GM21447 (cell line): ENCODE results near the gene KIAA1671.

ENCODE experiments used
- ATAC-seq: cut with Tn5 transposase; IDR thresholded peaks from one replicate; pipeline ENCODE4 v1.9.1; 2021; ENCODE audit not compliant: unreplicated experiment

KIAA1671 gene

DNA sequence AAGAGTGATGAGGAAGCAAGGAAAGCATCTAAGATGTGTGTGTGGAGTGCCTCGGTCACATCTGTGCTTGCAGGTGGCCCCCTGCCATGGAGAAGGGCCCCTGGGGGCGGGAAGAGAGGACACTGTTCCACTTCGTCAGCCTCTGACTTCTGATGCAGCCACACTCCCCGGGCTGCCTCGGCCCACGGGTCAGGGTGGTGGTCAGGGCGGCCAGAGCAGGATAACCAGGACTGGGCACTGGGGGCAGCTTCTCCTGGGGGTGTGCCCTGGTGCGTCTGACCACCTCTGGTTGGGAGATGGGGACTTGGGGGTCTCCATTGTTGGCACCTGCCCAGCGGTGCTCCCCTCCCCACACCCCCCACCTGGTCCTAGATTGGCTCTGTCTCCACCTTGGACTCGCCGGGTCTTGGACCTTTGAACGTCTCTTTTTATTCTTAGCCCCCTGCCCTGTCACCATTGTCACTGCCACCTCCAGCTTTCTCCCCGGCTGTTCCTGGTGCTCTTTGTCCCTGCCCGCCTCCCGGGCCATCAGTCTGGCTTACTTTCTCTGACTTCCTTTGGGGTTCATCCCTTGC lies 114.4 kb downstream of the KIAA1671 start:
- ATAC-seq = no peak

DNA sequence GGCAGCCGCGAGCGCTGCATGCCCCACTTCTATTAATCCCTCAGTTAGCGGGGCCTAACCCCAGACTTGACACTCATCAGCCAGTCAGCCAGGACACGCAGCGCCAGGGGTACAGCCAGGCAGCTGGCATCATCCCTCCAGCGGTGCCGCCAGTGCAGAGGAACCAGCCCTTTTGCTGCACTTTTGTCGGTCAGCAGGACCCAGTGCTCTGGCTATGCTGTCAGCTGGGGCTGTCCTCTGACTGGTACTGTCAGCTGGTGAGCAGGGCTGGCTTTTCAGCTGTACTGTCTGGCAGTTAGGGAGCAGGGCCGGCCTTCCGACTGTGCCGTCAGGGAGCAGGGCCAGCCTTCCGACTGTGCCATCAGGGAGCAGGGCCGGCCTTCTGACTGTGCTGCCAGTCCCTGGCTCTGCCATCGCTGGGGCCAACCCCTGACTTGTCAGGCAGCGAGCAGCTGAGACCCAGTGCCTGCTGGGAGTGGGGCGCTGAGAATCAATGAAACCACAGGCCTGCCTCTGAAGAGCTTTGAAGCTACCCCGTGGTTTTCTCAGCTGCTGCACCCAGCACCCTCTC lies 115.4 kb downstream of the KIAA1671 start:
- no peak for ATAC-seq

DNA sequence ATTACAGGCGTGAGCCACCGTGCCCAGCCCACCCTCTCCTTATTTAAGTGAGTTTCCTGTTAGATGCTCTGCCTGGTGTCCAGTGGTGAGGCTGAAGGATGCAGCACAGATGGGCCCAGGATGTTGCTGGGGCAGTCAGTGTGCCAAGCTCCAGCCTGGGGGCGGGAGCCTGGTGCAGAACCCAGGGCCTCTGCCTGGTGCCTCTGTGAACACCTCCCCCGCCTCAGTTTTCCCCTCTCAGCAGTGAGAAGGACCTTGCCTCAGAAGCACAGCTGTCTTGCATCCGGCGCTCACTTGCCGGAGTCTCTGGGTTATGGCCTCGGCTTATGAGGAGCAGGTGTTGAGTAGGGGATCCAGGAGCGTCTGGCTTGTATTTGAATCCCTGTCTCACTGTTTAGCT lies 116.2 kb downstream of the KIAA1671 start:
- no peak for ATAC-seq

DNA sequence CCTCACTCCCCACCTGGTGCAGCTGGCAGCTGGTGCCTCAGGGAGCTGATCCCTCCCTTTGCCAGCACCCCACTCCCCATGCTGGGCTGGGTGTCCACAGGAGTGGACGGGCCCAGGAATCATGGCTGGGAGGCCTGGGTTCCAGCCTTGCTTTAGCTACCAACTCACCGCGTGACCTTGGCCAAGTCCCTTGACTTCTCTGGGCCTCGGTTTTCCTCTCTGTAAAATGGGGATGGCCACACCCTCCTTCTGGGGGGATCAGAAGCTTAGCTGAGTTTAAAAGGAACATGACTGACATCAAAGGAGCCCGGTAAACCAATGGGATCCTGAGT lies 116.9 kb downstream of the KIAA1671 start:
- no peak for ATAC-seq

DNA sequence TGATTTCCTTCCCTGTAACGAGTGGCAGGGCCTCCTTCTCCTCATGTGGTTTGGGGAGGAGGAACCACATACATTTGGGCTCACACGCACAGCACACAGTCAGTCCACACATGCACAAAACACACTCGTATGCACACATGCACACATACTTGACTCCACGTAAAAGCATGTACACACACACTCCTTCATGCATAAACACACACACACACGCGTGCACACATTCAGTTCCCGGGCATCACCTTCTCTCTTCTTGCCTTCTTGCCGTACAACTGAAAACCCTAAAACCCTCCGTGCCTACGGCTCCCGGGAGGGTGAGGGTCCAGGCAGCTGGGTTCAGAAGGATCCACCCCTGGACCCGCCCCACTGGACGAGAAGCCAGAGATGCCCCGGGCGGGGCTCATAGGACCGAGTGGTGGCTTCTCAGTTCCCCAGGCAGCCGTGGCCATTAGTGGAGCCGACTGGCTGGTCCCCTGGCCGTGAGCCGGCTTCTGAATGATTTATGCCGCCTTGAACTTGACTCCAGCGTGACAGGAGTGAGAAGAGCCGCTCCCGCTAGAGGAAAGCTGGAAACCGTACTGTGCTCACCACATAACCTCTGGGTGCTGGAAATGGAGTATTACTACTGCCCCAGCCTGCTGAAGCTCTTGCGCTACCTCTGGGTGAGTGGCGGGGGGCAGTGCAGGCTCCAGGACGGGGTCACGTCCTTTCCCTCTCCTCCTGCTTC lies 117.4 kb downstream of the KIAA1671 start:
- ATAC-seq = no peak

DNA sequence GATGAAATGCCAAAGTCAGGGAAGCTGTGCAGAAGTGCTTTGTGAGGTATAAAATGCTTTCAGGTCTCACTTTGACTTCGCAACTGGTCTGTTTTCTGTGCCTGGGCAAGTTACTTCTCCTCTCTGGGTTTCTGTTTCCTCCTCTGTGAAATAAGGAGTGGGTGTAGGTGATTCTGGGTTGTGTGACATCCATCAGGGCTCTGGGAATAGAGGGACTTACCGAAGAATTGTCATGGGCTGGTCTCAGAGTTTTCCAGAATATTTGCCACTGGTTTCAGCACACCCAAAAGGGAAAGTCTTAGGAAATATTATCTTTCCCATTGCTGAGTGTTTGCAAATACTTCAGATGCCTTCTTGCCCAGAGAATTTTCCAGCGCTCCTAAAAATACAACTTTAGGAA lies 118.4 kb downstream of the KIAA1671 start:
- no peak for ATAC-seq

DNA sequence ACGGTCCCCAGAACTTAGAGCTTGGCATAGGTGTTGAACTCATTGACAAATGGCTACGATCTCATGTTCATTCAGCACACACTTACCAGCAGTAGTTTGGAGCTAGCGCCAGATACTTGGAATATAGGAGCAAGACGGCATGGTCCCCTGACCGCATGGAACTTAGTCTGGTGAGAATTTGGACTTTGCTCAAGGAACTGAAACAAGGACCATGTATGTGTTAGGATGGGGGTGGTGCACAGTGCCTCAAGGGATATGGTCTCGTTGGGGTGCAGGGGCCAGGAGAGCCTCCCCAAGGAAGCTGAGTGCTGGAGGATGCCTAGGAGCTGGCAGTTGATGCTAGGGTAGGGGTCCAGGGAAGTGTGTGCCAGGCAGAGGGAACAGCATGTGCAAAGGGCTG lies 119.2 kb downstream of the KIAA1671 start:
- no peak for ATAC-seq

DNA sequence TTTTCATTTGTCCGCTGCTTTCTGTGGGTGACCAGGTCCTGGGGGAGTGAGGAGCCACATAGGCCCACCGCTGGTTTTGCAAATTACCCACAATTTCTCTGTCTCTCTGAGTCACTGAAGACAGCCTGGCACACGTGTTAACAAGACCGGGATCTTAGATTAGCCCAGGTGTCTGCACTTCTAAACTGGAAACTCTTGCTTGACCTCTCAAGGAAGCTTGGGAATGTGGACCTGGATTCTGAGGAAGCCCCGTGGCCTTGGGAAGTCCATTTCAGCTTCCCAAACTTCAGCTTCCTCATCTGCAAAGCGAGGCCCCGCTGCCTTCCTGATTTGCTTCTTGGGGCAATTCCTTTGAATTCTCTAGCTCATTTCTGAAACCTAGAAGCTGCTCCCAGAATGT lies 119.9 kb downstream of the KIAA1671 start:
- no peak for ATAC-seq

DNA sequence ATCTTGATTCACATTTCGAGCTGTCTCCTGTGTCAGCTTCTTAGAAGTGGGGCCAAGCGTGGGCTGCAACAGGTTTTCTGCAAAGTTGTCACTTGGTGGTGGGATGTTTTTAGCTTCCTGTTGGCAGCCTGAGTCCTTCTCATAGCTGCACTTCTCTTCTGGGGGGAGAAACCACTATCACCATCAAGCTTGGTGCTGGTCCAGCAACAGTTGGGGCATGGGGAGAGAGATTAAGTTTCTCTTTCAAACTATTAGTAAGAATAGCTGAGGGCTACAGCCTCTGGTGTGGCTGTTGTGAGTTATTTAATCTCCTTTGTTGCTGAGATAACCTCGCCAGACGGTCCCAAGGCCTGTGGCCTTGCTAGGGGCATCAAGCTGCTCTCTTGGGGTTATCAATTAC lies 123.8 kb downstream of the KIAA1671 start:
- no peak for ATAC-seq

DNA sequence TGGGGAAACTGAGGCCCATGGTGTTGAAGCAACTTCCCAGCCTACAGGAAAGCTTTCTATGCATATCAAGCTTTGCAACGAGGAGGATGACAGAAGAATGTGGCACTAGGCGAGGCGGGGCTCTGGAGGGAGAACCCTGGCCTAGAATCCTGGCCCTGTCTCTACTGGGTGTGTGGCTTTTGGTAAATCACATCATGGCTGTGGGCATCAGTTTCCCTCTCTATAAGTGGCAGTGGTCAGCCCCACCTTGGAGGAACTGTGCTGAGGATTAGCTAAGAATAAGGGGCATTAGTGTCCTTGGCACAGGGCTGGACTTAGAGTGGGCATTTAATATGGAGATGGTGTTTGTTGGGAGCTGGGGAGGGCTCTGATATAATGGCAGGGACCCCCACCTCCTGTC lies 124.5 kb downstream of the KIAA1671 start:
- ATAC-seq = no peak

DNA sequence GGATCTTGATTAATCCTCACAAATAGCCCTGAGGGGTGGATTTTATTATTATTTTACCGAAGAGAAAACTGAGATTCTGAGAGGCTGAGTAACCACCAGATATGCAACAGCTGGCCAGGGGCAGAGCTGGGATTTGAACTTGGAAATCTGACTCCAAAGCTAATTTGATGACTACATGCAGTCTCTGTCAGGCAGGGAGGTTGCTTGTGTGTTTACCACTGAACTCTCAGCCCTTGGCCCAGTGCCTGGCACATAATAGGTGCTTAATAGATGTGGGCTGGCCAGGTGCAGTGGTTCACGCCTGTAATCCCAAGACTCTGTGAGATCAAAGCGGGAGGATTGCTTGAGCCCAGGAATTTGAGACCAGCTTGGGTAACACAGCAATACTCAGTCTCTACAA lies 125.4 kb downstream of the KIAA1671 start:
- ATAC-seq = no peak

DNA sequence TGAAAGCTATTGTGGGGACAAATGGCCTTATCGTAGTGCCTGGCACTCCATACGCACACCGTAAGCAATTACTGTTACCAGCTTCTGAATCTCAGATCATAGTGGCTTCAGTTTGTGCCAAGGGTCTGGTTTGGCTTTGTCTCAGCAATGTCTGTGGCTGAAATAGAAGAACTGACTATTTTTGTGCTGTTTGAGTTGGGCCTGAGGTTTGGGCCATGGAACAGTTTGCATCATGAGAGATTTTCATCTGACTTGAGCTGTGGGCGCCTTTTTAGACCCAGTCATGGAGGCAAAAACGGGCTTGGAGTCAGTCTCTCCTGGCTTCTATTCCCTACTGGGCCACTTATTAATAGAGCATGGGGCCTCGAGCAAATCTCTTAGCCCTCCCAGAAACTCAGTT lies 126.1 kb downstream of the KIAA1671 start:
- no peak for ATAC-seq

DNA sequence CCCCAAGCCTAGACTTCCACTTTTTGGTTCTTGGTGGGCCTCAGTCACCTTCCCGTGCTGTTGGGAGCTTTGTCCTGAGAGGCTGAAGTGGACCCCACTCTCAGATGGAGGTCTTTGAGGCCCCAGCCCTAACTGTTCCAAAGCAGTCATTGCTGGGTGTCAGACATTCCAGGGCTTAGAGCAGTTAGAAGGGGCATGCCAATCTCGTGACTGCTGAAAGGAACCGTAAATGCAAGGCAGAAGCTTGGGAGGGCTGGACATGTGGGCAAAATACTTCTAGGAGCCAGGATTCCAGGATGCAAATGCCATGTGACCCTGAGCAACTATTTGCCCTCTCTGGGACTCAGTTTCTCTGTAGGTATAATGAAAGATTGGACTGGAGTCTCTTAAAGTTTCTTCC lies 128.3 kb downstream of the KIAA1671 start:
- ATAC-seq = no peak

DNA sequence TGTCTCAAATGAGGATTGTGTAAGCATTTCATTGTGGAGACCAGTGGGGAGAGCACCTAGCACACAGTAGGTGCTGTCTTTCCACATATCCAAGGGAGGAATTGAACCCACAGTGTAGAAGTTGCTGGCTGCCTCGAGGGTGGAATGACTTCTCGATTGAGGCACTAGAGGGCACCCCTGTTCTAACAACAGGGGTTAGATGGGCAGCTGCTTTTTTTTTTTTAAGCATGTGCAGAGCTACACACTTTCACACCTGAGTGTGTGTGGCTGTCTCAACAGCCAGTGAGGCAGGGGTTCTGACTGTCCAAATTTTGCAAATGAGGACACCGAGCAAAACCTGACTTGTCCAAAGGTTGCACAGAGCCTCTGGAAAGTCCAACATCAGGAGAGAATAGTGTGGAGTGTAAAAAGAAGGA lies 128.9 kb downstream of the KIAA1671 start:
- ATAC-seq = no peak

DNA sequence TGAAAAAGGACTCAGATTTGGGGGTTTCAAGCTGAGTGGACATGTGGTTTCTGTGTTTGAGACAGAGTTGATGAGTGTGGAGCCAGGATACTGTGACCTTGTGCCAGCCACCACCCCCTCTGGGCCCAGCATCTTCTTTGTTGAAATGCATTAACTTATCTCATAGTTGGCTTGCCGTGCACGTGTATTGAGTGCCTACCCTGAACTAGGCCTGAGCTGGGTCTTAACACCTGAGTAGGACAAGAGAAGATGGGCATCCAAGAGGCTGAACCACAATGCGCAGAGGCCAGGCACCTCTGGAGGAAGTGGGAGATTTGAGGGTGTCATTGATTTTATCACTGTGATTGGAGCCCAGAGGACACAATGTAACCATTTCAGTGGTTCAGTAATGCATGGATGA lies 129.6 kb downstream of the KIAA1671 start:
- ATAC-seq = no peak

DNA sequence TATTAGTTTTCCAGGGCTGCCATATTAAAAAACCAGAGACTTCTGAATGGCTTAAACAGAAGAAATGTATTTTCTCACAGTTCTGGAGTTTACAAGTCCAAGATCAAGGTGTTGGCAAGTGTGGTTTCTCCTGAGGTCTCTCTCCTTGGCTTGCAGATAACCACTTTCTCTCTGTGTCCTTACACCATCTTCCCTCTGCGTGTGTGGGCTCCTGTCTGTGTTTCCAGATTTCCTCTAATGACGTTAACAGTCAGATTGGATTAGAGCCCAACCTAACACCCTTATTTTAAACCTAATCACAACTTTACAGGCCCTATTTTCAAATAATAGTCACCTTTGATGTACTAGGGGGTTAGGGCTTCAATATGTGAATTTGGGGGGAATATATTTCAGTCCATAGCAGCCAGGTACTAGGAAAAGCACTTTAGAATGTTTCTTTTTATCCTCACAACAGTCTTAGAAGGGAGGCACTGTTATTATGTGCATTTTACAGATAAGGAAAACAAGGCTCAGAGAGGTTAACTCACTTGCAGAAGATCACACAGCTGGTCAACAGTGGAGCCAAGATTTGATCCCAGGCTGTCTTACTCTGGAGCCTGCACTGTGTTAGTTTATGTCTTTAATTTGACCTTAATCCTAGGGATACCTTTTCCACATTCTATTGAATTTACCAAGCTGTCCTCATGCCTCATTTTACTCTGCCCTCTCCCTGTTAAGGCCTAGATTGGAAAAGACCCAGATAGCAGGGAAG lies 130.7 kb downstream of the KIAA1671 start:
- no peak for ATAC-seq

DNA sequence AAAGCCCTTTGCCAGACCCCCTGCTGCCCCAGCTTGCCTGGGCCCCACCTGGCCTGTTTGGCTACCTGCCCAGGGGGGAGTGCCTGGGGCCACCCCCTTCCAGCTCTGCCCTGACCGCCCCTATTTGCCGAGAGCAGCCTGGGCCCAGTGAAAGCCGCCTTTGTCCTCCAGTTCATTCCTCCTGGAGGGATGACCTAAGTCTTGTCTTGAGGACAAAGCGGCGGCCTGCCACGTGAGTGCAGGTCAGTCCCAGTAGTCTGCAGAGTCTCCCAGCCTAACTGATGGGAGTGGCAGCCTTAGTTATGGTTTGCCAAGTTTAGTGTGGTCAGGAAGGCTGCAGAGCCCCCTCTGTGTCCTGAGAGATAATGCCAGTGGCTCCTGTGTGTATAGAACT lies 131.3 kb downstream of the KIAA1671 start:
- ATAC-seq = no peak

DNA sequence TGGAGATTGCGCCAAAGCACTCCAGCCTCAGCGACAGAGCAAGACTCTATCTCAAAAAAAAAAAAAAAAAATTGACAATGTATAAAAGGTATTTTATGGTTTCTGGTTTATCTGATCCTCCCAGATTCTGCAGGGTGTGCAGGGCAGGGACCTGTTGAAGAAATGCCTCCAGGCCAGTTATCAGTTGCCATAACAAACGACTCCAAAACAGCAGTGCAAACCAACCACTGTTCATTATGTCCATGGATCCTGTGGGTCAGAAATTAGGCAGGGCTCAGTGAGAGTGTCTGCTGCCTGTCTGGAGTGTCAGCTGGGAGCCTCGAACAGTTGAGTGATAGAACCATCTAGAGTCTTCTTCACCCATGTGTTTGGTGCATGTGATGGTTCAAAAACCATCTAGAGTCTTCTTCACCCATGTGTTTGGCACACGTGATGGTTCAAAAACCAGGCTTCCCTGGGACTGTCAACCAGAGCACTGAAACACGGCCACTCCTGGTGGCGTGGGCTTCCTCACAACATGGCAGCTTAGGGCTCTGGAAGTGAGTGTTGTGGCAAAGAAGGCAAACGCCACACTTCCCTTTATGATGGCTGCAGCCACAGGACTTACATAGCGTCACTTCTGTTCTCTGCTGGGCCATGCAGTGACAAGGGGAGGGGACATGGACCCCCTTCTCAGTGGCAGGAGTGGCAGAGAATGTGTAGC lies 132.0 kb downstream of the KIAA1671 start:
- no peak for ATAC-seq

DNA sequence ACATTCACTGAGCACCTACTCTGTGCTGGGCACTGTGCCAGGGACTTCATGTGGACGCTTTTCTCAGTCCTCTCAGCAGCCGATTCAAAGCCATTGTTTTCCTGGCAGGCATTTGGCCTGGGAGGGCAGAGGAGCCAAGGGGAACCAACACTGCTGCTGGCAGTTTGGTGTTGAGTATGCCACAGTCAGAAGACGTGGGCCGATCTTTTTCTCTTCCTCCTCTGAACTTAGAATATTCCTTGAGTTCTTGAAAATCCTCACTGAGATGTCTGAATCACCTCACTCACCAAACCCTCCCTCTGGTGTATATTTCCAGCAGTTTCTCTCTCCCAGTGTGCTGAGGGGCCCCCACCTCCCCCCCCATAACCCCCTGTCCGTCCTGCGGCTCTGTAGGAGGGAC lies 132.6 kb downstream of the KIAA1671 start:
- no peak for ATAC-seq

DNA sequence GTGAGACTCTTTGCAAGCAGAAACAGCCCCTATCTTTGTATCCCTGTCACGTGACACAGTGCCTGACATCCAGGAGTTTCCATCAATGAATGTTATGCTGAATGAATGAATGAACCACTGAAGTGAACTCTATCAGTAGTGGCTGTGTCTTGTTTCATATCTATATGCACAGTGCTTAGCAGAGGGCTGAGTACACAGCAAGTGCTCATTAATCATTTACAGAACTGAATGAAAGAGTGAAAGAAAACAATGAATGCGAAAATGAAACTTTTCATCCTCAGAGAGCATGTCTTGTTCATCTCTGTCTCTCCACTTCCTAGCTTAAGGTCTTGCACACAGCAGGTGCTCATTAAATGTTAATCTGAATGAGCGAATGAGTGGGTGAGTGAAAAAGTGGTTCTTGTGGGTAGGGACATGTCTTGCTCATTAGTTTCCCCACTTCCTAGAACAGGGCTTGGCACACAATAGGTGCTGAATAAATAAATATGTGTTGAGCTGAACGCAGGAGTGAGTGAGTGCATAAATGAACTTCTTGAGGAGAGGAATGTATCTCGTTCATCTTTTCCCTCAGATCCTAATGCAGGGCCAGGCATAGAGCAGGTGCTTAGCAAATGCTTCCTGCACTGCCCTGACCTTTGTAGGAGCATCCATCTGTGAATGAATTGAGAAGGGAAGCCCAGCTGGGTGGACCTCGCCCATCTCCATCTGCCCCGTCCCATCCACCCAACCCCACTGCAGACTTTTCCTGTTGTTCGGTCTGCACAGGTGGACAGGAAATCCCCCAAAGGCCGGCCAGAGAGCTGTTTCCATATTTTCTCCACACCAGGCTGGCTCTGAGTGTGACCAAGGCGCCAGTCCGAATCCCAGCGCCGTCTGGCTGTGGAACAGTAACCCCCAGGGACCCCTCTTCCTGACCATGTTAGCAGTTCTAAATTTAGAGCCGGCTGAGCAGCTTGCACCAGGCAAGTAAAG lies 133.7 kb downstream of the KIAA1671 start:
- ATAC-seq = peak; percentile 83
